Fibroblast of pulmonary artery (primary cell): ENCODE results near the gene TRIM15.
A peak's percentile ranks its signal among the peaks of the same experiment; 100 is the strongest.
"Not testable (repeated sequence)": the region's sequence is repeated elsewhere in the genome, so short reads cannot be mapped to it uniquely, and the experiment has no call there.

ENCODE experiments used
- DNase-seq: peaks from one replicate; pipeline ENCODE4 v3.0.0-alpha.2; 2010; ENCODE audit warnings: low read depth
- H3K4me3 ChIP-seq: replicated peaks from 2 replicates; pipeline ENCODE4 v1.5.1; 2011; ENCODE audit warnings: low read depth, mild to moderate bottlenecking, control low read depth, low read length, moderate library complexity
- CTCF ChIP-seq: IDR thresholded peaks from 2 replicates; pipeline ENCODE4 v1.5.1; 2011; ENCODE audit warnings: mild to moderate bottlenecking, control low read depth, low read length, inconsistent platforms; ENCODE audit errors: missing control alignments

TRIM15 gene

GRCh38 chr6:30164714-30165113 lies 1.4 kb downstream of the TRIM15 start:
- no peak for DNase-seq
- H3K4me3 ChIP-seq: no peak overlapping the region
- no peak for TF ChIP-seq CTCF

- not testable (repeated sequence) for DNase-seq, H3K4me3 ChIP-seq
Measured at GRCh38 chr6:30165238-30165637, 1.9 kb downstream of the TRIM15 start.

DNA sequence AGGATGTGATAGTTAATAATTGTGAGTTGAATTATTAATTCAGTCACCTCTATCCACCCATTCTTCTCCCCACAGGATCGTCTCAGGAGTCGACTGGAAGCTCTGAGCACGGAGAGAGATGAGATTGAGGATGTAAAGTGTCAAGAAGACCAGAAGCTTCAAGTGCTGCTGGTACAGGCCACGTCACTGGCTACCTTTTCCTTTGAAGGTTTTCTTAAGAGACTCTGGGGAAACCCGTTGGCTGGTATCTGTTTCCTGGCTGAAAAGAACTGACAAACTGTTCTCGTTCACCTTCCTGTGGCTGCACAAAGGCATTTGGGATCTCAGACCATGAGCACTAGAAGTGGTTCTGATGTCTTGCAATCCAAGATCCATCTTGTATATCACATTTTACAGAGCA lies 3.8 kb downstream of the TRIM15 start:
- no peak for TF ChIP-seq CTCF
- no peak overlapping the region for H3K4me3 ChIP-seq
- DNase-seq: no peak

DNA sequence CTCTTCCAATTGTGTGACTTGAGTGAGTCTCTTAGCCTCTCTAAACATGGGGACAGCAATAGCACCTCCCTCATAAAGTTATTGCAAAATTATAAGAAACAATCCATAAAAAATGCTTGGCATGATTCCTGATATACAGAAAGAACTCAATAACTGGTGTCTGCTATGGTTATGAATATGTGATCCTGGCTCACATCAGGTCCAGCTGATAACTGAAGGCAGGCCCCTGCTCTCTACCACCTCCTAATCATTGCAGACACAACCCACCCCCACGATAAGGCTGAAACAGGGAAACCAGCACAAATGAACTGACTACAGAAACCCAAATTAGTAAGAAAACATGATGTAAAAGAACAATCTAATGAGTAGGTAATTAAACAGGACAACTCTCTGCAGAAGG lies 5.4 kb downstream of the TRIM15 start:
- no peak overlapping the region for H3K4me3 ChIP-seq
- TF ChIP-seq CTCF: no peak
- DNase-seq: no peak

- peak; percentile 78 for DNase-seq
- peak; percentile 94 for TF ChIP-seq CTCF
- no peak overlapping the region for H3K4me3 ChIP-seq
Measured at GRCh38 chr6:30169658-30170614, 6.6 kb downstream of the TRIM15 start.

DNA sequence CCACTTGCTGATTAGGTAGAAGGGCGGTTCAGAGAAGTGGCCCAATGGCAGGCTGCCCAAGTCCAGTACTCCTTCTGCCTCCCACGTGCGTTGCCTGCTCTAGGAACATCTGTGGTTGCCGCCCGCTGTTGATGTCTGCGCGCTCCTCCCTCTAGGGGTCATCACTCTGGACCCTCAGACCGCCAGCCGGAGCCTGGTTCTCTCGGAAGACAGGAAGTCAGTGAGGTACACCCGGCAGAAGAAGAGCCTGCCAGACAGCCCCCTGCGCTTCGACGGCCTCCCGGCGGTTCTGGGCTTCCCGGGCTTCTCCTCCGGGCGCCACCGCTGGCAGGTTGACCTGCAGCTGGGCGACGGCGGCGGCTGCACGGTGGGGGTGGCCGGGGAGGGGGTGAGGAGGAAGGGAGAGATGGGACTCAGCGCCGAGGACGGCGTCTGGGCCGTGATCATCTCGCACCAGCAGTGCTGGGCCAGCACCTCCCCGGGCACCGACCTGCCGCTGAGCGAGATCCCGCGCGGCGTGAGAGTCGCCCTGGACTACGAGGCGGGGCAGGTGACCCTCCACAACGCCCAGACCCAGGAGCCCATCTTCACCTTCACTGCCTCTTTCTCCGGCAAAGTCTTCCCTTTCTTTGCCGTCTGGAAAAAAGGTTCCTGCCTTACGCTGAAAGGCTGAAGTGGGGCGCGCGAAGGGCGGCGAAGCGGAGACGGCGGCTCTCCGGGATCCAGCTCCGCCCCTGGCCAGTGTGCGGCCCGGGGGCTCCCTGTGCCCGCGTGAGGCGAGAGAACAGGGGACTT lies 8.5 kb downstream of the TRIM15 start:
- DNase-seq: no peak
- no peak for TF ChIP-seq CTCF

DNA sequence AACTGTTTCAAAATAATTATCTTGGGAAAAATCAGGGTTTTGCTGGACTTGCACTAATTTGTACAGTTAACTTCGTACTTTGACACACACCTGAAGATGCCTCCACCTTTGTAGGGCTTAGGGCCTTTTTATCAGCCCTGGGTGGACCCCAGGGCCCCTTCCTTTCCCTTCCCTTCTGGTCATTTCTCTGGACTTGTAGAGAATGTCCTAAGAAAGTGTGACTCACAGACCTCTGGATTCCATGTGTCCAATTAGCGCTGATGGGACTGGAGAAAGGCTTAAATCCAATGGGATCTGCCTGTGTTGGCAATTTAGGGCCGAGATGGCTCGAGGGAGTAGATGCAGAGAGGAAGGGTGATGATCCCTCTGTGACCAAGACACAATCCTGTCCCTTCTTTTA lies 9.3 kb downstream of the TRIM15 start:
- no peak for TF ChIP-seq CTCF
- no peak for DNase-seq
- H3K4me3 ChIP-seq: no peak overlapping the region

More for the DNA sequence above, 8.5 kb downstream of the TRIM15 start:
- H3K4me3 ChIP-seq: no peak overlapping the region
